Measurements from ENCODE around the gene B4GALT4. TPM values are rescaled to one million over a fixed set of nuclear protein-coding genes. Genes with fewer than 3 reads are reported as not detected.

B4GALT4 gene
- total and polyA plus RNA-seq, 2 of the 8 experiments (the other 6 are each of a cell fraction or from before 2014, with no cell fraction given): 14.6 to 44.7 TPM

GRCh38 chr3:119181765-119182164, 58.9 kb downstream of the B4GALT4 start:
- Histone ChIP-seq H3K4me3 (ENCODE audit: extremely low read depth in 1 of 4, insufficient read depth in 2 of 4, low read depth in 3 of 4, low read length in 4 of 4) (no peak overlapping the region), H3K18ac (ENCODE audit: extremely low read depth, low read length) (no peak overlapping the region), H3K23ac (ENCODE audit: insufficient read length) (no peak overlapping the region), H2BK20ac (ENCODE audit: low read length) (no peak overlapping the region), H2BK12ac (ENCODE audit: low read depth, low read length) (no peak overlapping the region), H3K14ac (ENCODE audit: insufficient read length) (no peak overlapping the region), H3K9me3 (ENCODE audit: insufficient read depth in 2 of 2, low read depth in 1 of 2, low read length in 1 of 2) (no peaks in the 10 kb centered on the region), H2BK15ac (ENCODE audit: low read length) (no peak overlapping the region), H4K5ac (ENCODE audit: insufficient read length, low read depth, low read length) (no peak overlapping the region), H3K9ac (replicated peaks in 1 of 4; ENCODE audit: extremely low read depth in 1 of 4, low read depth in 3 of 4, low read length in 3 of 4) (no peak overlapping the region), H3K4me1 (replicated peaks in 1 of 4; ENCODE audit: control insufficient read depth in 3 of 4, insufficient read depth in 4 of 4, low read length in 3 of 4) (no peaks in the 10 kb centered on the region), H3K23me2 (ENCODE audit: low read depth, low read length) (no peaks in the 10 kb centered on the region), H4K91ac (replicated peaks; ENCODE audit: insufficient read length, low read length) (no peak overlapping the region), H2AFZ (ENCODE audit: low read length) (no peak overlapping the region), H3K79me2 (ENCODE audit: control insufficient read depth in 1 of 2, insufficient read depth in 2 of 2, low read length in 2 of 2) (no peaks in the 10 kb centered on the region), H3K4ac (replicated peaks; ENCODE audit: insufficient read length, low read depth, low read length) (no peak overlapping the region), H2AK5ac (ENCODE audit: low read depth, low read length) (no peak overlapping the region), H3K27ac (ENCODE audit: low read depth, low read length) (no peak overlapping the region), H3K27me3 (replicated peaks in 1 of 4; ENCODE audit: control insufficient read depth in 3 of 4, extremely low read depth in 1 of 4, insufficient read depth in 3 of 4, low read length in 3 of 4) (peaks cover 0 to 1% (median 0%) of the 10 kb centered on the region in 4 experiments; a peak in 1 of 7 replicates), H2BK120ac (replicated peaks; ENCODE audit: low read depth, low read length) (no peak overlapping the region), H3K36me3 (ENCODE audit: control insufficient read depth in 2 of 4, insufficient read depth in 4 of 4, low read length in 3 of 4) (no peaks in the 10 kb centered on the region), H3K56ac (replicated peaks; ENCODE audit: insufficient read length, low read depth, low read length) (no peak overlapping the region), H2BK5ac (ENCODE audit: low read depth, low read length) (no peak overlapping the region), H3K79me1 (ENCODE audit: low read depth, low read length) (no peaks in the 10 kb centered on the region), H4K20me1 (replicated peaks in 1 of 2; ENCODE audit: control insufficient read depth in 1 of 2, insufficient read depth in 2 of 2, low read length in 2 of 2) (no peaks in the 10 kb centered on the region), H3K4me2 (ENCODE audit: insufficient read depth in 1 of 2, low read depth in 2 of 2, low read length in 2 of 2) (no peak overlapping the region), H4K8ac (ENCODE audit: extremely low read depth, insufficient read depth, low read length) (no peak overlapping the region)
- 81% methylated on average over 2 of the region's 3 CpGs; no CpG with 5 or more reads in 1 of the 2 experiments for WGBS, 2 experiments (ENCODE audit: extremely low coverage in 1 of 2, insufficient coverage in 1 of 2, insufficient read length in 1 of 2, insufficient replicate concordance in 2 of 2, low coverage in 1 of 2, low lambda C conversion rate in 2 of 2, missing lambda C conversion rate in 1 of 2)
- CTCF ChIA-PET (ENCODE audit: partially characterized antibody): interaction anchor here (1.0 to 1.8 kb wide), 3 partner anchors 36 to 298 kb away, joined by 4 to 5 read pairs (median 4); partner anchors contain the start of gene TEX55
- POLR2A ChIA-PET (ENCODE audit: partially characterized antibody): interaction anchor here (1.4 kb wide), 1 partner anchor 59 kb away, joined by 3 read pairs; the partner anchor contains the start of gene B4GALT4
- no peak for DNase-seq (ENCODE audit: low read depth in 1 of 2, low spot score in 2 of 2)
- FAIRE-seq: no peak
- TF ChIP-seq SP2 (IDR thresholded peaks at IDR 0.05; ENCODE audit: low read length) (no peak), GTF2F1 (IDR thresholded peaks at IDR 0.05; ENCODE audit: borderline replicate concordance, low read depth, low read length) (no peak), PHF8 (conservative IDR thresholded peaks at IDR 0.05; ENCODE audit: low read depth, low read length) (no peak), POLR2A (IDR thresholded peaks at IDR 0.05; ENCODE audit: control extremely low read depth in 1 of 2, low read depth in 2 of 2, low read length in 2 of 2) (no peak), HDAC6 (IDR thresholded peaks at IDR 0.05; ENCODE audit: low read depth, low read length) (no peak), RAD21 (IDR thresholded peaks at IDR 0.05 in 1 of 2, conservative IDR thresholded peaks at IDR 0.05 in 1 of 2; ENCODE audit: low read depth in 2 of 2, low read length in 2 of 2) (no peak), SP1 (IDR thresholded peaks at IDR 0.05; ENCODE audit: low read depth, low read length) (no peak), CEBPB (IDR thresholded peaks at IDR 0.05; ENCODE audit: low read depth, low read length) (no peak), RNF2 (IDR thresholded peaks at IDR 0.05; ENCODE audit: borderline replicate concordance, low read depth, low read length, missing control alignments, poor library complexity, severe bottlenecking) (no peak), RFX5 (IDR thresholded peaks at IDR 0.05; ENCODE audit: borderline replicate concordance, low read depth, low read length) (no peak), NANOG (IDR thresholded peaks at IDR 0.05; ENCODE audit: insufficient read depth, low read depth, low read length, poor library complexity, severe bottlenecking) (no peak), SRF (IDR thresholded peaks at IDR 0.05; ENCODE audit: low read depth, low read length) (no peak), KDM5A (IDR thresholded peaks at IDR 0.05; ENCODE audit: low read length) (no peak), ASH2L (IDR thresholded peaks at IDR 0.05; ENCODE audit: low read length) (no peak)
